Measurements from ENCODE around the gene CSNK1G1. TPM values are rescaled to one million over a fixed set of nuclear protein-coding genes. Genes with fewer than 3 reads are reported as not detected.

Gene CSNK1G1
- polyA plus RNA-seq, 1 donor from 2014 or later, result 18.9 TPM

DNA sequence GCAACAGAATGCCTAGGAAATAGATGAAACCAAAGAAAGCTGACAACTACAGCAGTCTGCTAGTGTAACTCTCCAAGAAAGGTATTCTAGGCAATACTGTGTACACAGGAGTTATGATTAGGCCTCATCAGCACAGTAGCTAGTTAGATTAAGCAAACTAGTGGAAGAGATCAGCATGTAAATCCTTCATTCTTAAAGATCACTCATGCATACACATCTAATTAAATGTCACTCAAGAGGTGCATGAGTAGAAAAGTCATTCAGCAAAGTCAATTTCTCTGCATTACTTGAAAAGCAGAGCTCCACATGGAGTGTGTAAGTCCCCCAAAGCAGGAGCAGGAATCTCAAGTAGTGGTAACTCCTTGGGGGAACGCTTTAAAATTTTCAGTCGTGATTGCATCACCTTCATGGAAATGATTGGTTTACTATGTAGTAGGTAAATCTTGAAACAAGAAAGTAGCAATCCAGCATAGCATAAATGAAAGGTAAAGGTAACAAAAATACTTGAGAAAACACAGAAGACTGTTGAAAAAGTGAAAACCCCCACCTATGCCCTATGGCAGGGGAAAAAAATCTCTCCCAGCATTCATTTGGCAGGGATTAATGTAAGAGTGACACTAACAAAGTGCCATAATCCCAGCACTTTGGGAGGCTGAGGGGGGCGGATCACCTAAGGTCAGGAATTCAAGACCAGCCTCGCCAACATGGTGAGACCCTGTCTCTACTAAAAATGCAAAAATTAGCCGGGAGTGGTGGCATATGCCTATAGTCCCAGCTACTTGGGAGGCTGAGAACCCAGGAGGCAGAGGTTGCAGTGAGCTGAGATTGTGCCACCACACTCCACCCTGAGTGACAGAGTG, 163.8 kb downstream of the CSNK1G1 start:
- H3K9ac ChIP-seq (ENCODE audit: low read length), result no peak overlapping the region
- H3K79me2 ChIP-seq (replicated peaks; ENCODE audit: insufficient read depth, low read length), result no peaks in the 10 kb centered on the region
- no peaks in the 10 kb centered on the region for H3K27me3 ChIP-seq (ENCODE audit: insufficient read depth, low read depth, low read length)
- H2AFZ ChIP-seq (ENCODE audit: low read depth, low read length), result no peak overlapping the region
- H3K27ac ChIP-seq (ENCODE audit: low read length), result no peak overlapping the region
- no peak overlapping the region for H3K4me3 ChIP-seq (ENCODE audit: low read length)
- no peaks in the 10 kb centered on the region for H3K9me3 ChIP-seq (ENCODE audit: low read length)
- H3K4me2 ChIP-seq (ENCODE audit: low read length), result no peak overlapping the region
- no peaks in the 10 kb centered on the region for H3F3A ChIP-seq (ENCODE audit: insufficient read depth, low read length, poor library complexity, severe bottlenecking)
- H4K20me1 ChIP-seq (ENCODE audit: insufficient read depth), result no peaks in the 10 kb centered on the region
- no peaks in the 10 kb centered on the region for H3K9me2 ChIP-seq (ENCODE audit: insufficient read depth, low read length)
- no peaks in the 10 kb centered on the region for H3K36me3 ChIP-seq (ENCODE audit: insufficient read depth, low read length)
- TF ChIP-seq SMC3 (conservative IDR thresholded peaks at IDR 0.05; ENCODE audit: poor library complexity) (no peak), RAD21 (conservative IDR thresholded peaks at IDR 0.05) (no peak), POLR2AphosphoS5 (IDR thresholded peaks at IDR 0.05) (no peak)

DNA sequence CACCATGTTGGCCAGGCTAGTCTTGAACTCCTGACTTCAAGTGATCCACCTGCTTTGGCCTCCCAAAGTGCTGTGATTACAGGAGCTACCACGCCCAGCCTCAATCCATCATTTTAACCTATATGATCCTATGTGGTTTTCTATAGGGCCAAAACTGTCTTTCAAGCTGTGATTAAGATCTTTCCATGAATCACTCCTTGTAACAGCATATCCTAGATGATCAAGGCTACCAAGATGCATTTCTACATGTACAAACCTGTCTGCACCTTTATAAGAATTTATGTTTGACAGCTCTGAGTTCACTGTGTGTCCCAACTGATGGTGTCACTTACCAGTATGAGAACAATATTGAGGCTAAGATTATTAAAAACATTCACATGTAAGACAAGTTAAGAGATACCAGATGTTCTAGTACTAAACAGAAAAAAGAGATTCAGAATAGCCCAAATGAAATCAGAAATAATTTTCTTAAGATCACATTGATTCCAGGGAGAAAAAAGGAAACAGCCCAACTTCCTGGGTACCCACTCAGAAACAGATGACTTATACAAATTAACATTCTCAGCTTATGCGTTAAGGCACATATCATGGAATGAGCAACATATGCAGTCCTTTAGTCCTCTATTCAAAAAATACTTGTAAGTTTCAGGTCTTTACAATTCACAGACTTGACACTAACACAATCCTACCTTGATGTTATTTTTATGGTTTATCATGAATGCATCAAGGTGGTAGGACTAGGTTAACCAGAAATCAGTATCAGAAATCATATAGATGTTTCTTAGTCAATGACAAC, 168.4 kb downstream of the CSNK1G1 start:
- no peaks in the 10 kb centered on the region for H3F3A ChIP-seq (ENCODE audit: insufficient read depth, low read length, poor library complexity, severe bottlenecking)
- no peaks in the 10 kb centered on the region for H4K20me1 ChIP-seq (ENCODE audit: insufficient read depth)
- H3K79me2 ChIP-seq (replicated peaks; ENCODE audit: insufficient read depth, low read length), result no peaks in the 10 kb centered on the region
- no peaks in the 10 kb centered on the region for H3K9me2 ChIP-seq (ENCODE audit: insufficient read depth, low read length)
- TF ChIP-seq MXI1 (conservative IDR thresholded peaks at IDR 0.05; ENCODE audit: poor library complexity, severe bottlenecking), result no peak
- TF ChIP-seq RAD21 (conservative IDR thresholded peaks at IDR 0.05), result no peak
- TF ChIP-seq, protein P1, sequence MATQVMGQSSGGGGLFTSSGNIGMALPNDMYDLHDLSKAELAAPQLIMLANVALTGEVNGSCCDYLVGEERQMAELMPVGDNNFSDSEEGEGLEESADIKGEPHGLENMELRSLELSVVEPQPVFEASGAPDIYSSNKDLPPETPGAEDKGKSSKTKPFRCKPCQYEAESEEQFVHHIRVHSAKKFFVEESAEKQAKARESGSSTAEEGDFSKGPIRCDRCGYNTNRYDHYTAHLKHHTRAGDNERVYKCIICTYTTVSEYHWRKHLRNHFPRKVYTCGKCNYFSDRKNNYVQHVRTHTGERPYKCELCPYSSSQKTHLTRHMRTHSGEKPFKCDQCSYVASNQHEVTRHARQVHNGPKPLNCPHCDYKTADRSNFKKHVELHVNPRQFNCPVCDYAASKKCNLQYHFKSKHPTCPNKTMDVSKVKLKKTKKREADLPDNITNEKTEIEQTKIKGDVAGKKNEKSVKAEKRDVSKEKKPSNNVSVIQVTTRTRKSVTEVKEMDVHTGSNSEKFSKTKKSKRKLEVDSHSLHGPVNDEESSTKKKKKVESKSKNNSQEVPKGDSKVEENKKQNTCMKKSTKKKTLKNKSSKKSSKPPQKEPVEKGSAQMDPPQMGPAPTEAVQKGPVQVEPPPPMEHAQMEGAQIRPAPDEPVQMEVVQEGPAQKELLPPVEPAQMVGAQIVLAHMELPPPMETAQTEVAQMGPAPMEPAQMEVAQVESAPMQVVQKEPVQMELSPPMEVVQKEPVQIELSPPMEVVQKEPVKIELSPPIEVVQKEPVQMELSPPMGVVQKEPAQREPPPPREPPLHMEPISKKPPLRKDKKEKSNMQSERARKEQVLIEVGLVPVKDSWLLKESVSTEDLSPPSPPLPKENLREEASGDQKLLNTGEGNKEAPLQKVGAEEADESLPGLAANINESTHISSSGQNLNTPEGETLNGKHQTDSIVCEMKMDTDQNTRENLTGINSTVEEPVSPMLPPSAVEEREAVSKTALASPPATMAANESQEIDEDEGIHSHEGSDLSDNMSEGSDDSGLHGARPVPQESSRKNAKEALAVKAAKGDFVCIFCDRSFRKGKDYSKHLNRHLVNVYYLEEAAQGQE (IDR thresholded peaks at IDR 0.05; ENCODE audit: borderline replicate concordance), result no peak
- TF ChIP-seq EZH2 (IDR thresholded peaks at IDR 0.05; ENCODE audit: borderline replicate concordance, insufficient read depth, low read length, poor library complexity, severe bottlenecking), result no peak
- no peak for TF ChIP-seq POLR2AphosphoS5 (IDR thresholded peaks at IDR 0.05)
- H3K9ac ChIP-seq (ENCODE audit: low read length), result no peak overlapping the region
- no peak overlapping the region for H3K4me3 ChIP-seq (ENCODE audit: low read length)
- no peaks in the 10 kb centered on the region for H3K27me3 ChIP-seq (ENCODE audit: insufficient read depth, low read depth, low read length)
- no peaks in the 10 kb centered on the region for H3K36me3 ChIP-seq (ENCODE audit: insufficient read depth, low read length)
- H2AFZ ChIP-seq (ENCODE audit: low read depth, low read length), result no peak overlapping the region
- no peaks in the 10 kb centered on the region for H3K9me3 ChIP-seq (ENCODE audit: low read length)
- no peak overlapping the region for H3K27ac ChIP-seq (ENCODE audit: low read length)
- no peak overlapping the region for H3K4me2 ChIP-seq (ENCODE audit: low read length)

DNA sequence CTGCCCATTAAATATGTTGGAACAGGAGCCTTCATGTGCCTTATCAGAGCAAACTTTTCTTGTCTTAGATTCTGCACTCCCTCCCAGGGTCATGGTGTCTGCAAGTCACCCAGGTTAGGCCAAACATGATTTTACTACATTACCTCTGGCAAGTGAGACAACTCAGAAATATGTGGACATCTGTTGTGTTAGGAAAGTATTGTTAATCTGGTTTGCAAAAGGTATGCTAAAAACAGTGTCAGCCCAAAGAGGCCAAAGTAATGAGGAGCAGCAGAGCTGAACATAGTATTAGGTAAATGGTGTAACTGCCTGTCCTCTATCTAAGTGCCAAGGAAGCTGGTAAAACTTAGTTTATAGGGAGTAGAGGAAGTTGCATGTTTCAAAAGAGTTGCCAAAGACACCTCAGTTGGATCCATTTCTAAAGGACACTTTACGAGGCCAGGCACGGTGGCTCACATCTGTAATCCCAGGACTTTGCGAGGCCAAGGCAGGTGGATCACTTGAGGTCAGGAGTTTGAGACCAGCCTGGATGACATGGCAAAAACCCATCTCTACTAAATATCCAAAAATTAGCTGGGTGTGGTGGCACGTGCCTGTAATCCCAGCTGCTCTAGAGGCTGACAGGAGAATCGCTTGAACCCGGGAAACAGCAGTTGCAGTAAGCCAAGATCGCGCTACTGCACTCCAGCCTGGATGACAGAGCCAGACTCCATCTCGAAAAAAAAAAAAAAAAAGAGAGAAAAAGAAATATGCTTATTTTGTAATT, 170.6 kb downstream of the CSNK1G1 start:
- no peak overlapping the region for H3K4me3 ChIP-seq (ENCODE audit: low read length)
- no peaks in the 10 kb centered on the region for H4K20me1 ChIP-seq (ENCODE audit: insufficient read depth)
- H3K9me2 ChIP-seq (ENCODE audit: insufficient read depth, low read length), result no peaks in the 10 kb centered on the region
- no peak overlapping the region for H2AFZ ChIP-seq (ENCODE audit: low read depth, low read length)
- no peaks in the 10 kb centered on the region for H3F3A ChIP-seq (ENCODE audit: insufficient read depth, low read length, poor library complexity, severe bottlenecking)
- H3K79me2 ChIP-seq (replicated peaks; ENCODE audit: insufficient read depth, low read length), result no peaks in the 10 kb centered on the region
- no peaks in the 10 kb centered on the region for H3K36me3 ChIP-seq (ENCODE audit: insufficient read depth, low read length)
- no peak overlapping the region for H3K27ac ChIP-seq (ENCODE audit: low read length)
- no peaks in the 10 kb centered on the region for H3K27me3 ChIP-seq (ENCODE audit: insufficient read depth, low read depth, low read length)
- no peak overlapping the region for H3K9ac ChIP-seq (ENCODE audit: low read length)
- no peaks in the 10 kb centered on the region for H3K9me3 ChIP-seq (ENCODE audit: low read length)
- H3K4me2 ChIP-seq (ENCODE audit: low read length), result no peak overlapping the region
- TF ChIP-seq POLR2AphosphoS5 (IDR thresholded peaks at IDR 0.05) (no peak), EZH2 (IDR thresholded peaks at IDR 0.05; ENCODE audit: borderline replicate concordance, insufficient read depth, low read length, poor library complexity, severe bottlenecking) (no peak), SMC3 (conservative IDR thresholded peaks at IDR 0.05; ENCODE audit: poor library complexity) (no peak), RAD21 (conservative IDR thresholded peaks at IDR 0.05) (no peak), MXI1 (conservative IDR thresholded peaks at IDR 0.05; ENCODE audit: poor library complexity, severe bottlenecking) (no peak), TAF1 (IDR thresholded peaks at IDR 0.05; ENCODE audit: low read depth) (no peak)
- TF ChIP-seq, protein P2, sequence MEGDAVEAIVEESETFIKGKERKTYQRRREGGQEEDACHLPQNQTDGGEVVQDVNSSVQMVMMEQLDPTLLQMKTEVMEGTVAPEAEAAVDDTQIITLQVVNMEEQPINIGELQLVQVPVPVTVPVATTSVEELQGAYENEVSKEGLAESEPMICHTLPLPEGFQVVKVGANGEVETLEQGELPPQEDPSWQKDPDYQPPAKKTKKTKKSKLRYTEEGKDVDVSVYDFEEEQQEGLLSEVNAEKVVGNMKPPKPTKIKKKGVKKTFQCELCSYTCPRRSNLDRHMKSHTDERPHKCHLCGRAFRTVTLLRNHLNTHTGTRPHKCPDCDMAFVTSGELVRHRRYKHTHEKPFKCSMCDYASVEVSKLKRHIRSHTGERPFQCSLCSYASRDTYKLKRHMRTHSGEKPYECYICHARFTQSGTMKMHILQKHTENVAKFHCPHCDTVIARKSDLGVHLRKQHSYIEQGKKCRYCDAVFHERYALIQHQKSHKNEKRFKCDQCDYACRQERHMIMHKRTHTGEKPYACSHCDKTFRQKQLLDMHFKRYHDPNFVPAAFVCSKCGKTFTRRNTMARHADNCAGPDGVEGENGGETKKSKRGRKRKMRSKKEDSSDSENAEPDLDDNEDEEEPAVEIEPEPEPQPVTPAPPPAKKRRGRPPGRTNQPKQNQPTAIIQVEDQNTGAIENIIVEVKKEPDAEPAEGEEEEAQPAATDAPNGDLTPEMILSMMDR (IDR thresholded peaks at IDR 0.05; ENCODE audit: poor library complexity, severe bottlenecking), result no peak
- TF ChIP-seq, protein P1 (IDR thresholded peaks at IDR 0.05; ENCODE audit: borderline replicate concordance), result no peak
